HG03432 (cell line): ENCODE results near the gene DEXI.
"Not testable (repeated sequence)": the region's sequence is repeated elsewhere in the genome, so short reads cannot be mapped to it uniquely, and the experiment has no call there.

Experiments
- ATAC-seq: cut with Tn5 transposase; IDR thresholded peaks from one replicate; pipeline ENCODE4 v1.9.1; 2021; ENCODE audit warnings: mild to moderate bottlenecking, moderate library complexity; ENCODE audit not compliant: unreplicated experiment

DEXI gene

GRCh38 chr16:10969615-10970014, 27.3 kb upstream of the DEXI start:
- ATAC-seq, result no peak

GRCh38 chr16:10968498-10968897, 26.2 kb upstream of the DEXI start:
- ATAC-seq, result no peak

GRCh38 chr16:10967986-10968385, 25.7 kb upstream of the DEXI start:
- no peak for ATAC-seq

GRCh38 chr16:10966559-10966958, 24.3 kb upstream of the DEXI start:
- ATAC-seq, result not testable (repeated sequence)

- no peak for ATAC-seq
These were observed 23.9 kb upstream of the DEXI start for GRCh38 chr16:10966129-10966528.

GRCh38 chr16:10965440-10966061, 23.3 kb upstream of the DEXI start:
- ATAC-seq, result peak; percentile 76

GRCh38 chr16:10964891-10965326, 22.6 kb upstream of the DEXI start:
- peak; percentile 58 for ATAC-seq

- ATAC-seq, result peak; percentile 40
These were observed 22.0 kb upstream of the DEXI start for GRCh38 chr16:10964039-10964890.

- no peak for ATAC-seq
These were observed 19.0 kb upstream of the DEXI start for GRCh38 chr16:10961231-10961630.

GRCh38 chr16:10959161-10959560, 16.9 kb upstream of the DEXI start:
- ATAC-seq, result no peak

GRCh38 chr16:10957771-10958482, 15.7 kb upstream of the DEXI start:
- peak; percentile 36 for ATAC-seq

GRCh38 chr16:10954903-10955302, 12.6 kb upstream of the DEXI start:
- ATAC-seq, result no peak

GRCh38 chr16:10951026-10951425, 8.8 kb upstream of the DEXI start:
- no peak for ATAC-seq

GRCh38 chr16:10950393-10950792, 8.1 kb upstream of the DEXI start:
- ATAC-seq, result no peak

- ATAC-seq, result peak; percentile 73
These were observed 7.2 kb upstream of the DEXI start for GRCh38 chr16:10949424-10949970.

- no peak for ATAC-seq
These were observed 5.0 kb upstream of the DEXI start for GRCh38 chr16:10947211-10947787.

- ATAC-seq, result no peak
These were observed 4.0 kb upstream of the DEXI start for GRCh38 chr16:10946308-10946707.

GRCh38 chr16:10945065-10945787, 3.0 kb upstream of the DEXI start:
- no peak for ATAC-seq

- ATAC-seq, result peak; percentile 75
These were observed 2.2 kb upstream of the DEXI start, which contains the start of gene CLEC16A for GRCh38 chr16:10944249-10945064. Gene CLEC16A (plus strand): TSS chr16:10944564. CDS start chr16:10944718, 154 bp downstream.

- no peak for ATAC-seq
These were observed 741 bp upstream of the DEXI start for GRCh38 chr16:10943064-10943353.
